HG03575 (cell line): ENCODE data around the gene NEU2.

Experiments
- ATAC-seq: cut with Tn5 transposase; IDR thresholded peaks from one replicate; pipeline ENCODE4 v1.9.1; 2021; ENCODE audit not compliant: unreplicated experiment, insufficient number of reproducible peaks, low FRiP score; ENCODE audit errors: extremely low read depth

Gene NEU2

DNA sequence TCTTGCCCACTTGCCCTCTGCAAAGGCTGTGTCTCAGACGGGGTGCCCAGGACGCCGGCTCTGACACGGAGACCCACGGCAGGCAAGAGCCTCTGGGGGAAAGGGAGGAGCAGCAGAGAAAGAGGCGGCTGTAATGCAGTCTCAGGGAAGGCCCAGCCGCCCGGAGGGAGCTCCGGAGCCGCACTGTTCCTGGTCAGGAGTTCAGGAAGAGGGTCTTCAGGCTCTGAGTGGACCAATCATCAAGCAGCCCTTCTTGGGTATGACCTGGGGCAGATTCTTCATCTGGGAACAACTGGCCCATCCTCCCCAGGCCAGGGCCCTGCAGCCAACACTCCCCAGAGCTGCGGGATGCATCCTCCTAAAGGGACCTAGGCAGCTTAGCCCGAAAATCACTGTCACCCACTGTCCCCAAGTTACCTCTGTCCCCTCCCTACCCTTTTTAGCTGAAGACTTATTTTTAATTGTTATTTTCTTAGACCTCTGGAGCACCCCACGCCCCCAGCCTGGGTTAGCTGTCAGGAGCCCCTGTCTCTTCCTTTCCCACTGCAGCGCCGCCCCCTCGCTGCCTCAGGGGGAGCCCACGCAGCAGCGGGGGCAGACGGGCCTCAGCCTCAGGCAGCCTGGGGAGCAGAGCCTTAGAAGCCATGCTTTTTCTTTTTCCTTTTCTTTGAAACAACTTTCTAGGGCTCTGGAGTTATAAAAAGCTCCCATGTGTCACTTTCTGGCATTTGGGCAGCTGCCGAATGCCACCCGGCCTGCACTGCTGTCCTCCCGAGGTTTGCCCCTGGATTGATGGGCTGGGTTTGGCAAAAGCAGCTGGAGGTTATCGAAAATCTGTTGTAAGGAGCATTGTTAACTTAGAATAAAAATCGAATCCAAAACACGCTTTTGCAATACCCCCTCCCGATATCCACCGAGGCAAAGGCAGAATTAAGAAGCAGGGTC lies 644 bp upstream of the NEU2 start:
- no peak for ATAC-seq

DNA sequence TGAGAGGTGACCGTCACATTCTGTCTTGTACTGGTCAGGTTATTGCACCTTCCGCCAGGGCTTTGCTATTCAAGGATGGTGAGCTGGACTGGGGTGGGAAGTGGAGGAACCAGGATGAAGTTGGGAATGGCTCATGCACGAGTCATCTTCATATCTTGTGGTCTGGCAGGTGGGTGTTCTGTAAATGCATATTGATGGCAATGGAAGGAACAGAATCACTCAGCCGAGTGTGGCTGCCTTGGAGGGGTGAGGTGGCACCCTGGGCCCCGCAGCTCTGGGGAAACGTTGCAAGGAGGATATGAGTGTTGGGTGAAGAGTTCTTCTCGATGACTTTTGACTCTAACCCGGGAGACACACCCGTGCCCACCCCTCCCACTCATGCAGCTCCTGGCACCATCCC lies 1.2 kb downstream of the NEU2 start:
- ATAC-seq, result no peak

DNA sequence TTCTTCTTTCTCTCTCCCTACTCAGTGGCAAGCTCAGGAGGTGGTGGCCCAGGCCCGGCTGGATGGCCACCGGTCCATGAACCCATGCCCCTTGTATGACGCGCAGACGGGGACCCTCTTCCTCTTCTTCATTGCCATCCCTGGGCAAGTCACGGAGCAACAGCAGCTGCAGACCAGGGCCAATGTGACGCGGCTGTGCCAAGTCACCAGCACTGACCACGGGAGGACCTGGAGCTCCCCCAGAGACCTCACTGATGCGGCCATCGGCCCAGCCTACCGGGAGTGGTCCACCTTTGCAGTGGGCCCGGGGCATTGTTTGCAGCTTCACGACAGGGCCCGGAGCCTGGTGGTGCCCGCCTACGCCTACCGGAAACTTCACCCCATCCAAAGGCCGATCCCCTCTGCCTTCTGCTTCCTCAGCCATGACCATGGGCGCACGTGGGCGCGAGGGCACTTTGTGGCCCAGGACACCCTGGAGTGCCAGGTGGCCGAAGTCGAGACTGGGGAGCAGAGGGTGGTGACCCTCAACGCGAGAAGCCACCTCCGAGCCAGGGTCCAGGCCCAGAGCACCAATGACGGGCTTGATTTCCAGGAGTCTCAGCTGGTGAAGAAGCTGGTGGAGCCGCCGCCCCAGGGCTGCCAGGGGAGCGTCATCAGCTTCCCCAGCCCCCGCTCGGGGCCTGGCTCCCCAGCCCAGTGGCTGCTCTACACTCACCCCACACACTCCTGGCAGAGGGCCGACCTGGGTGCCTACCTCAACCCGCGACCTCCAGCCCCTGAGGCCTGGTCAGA lies 1.8 kb downstream of the NEU2 start:
- no peak for ATAC-seq

DNA sequence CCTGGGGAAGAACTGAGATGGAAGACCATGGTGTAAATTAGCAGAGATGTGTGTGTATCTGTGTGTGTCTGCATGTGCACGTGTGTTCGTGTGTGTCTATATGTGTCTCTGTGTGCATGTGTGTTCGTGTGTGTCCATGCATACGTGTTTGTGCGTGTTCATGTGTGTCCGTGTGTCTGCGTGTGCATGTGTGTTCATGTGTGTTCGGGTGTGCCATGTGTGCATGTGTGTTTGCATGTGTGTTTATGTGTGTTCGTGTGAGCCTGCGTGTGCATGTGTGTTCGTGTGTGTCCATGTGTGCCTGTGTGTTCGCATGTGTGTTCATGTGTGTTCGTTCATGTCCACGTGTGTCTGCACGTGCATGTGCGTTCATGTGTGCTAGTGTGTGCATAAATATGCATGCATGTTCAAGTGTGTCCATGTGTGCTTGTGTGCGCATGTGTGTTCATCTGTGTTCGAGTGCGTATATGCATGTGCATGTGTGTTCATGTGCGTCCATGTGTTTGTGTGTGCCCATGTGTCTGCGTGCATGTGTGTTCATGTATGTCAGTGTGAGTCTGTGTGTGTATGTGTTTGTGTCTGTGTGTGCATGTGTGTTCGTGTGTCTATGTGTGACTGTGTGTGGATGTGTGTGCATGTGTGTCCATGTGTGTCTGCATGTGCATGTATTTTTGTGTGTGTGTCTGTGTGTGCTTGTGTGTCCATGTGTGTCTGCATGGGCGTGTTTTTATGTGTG lies 3.1 kb downstream of the NEU2 start:
- no peak for ATAC-seq

DNA sequence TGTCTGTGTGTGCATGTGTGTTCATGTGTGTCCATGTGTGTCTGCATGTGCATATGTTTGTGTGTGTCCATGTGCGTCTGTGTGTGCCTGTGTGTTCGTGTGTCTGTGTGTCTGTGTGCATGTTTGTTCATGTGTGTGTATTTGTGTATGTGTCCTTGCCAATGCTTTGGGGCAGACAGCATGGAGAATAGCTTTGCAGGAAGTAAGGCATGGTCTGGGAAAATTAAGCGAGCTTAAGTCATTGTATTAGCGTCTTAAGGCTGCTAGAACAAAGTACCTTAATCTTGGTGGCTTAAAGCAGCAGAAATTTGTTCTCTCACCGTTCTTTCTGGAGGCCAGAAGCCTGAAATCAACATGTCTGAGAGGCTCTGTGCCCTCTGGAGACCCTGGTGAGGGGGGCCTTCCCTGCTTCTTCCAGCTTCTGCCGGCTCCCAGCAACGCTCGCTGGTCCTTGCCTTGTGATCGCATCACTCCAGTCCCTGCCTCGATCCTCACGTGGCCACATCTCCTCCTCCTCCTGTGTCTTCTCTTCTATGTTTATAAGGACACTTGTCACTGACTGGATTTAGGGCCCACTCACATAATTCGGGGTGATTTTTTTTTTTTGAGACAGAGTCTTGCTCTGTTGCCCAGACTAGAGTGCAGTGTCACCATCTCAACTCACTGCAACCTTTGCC lies 3.8 kb downstream of the NEU2 start:
- no peak for ATAC-seq

DNA sequence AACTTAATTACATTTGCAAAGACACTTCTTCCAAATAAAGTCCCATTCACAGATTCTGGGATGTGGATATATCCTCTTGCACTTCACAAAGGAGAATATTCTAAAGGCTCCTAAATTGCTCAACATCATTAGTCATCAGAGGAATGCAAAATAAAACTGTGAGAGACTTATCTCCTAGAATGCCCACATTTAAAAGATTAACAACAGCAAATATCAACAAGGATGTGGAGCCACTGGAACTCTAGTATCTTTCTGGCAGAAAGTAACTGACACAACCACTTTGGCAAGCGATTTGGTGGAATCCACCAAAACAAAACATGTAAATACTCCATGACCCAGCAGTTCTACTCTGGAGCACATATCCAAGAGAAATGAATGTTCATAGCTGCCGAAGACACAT lies 4.6 kb downstream of the NEU2 start:
- ATAC-seq, result no peak

DNA sequence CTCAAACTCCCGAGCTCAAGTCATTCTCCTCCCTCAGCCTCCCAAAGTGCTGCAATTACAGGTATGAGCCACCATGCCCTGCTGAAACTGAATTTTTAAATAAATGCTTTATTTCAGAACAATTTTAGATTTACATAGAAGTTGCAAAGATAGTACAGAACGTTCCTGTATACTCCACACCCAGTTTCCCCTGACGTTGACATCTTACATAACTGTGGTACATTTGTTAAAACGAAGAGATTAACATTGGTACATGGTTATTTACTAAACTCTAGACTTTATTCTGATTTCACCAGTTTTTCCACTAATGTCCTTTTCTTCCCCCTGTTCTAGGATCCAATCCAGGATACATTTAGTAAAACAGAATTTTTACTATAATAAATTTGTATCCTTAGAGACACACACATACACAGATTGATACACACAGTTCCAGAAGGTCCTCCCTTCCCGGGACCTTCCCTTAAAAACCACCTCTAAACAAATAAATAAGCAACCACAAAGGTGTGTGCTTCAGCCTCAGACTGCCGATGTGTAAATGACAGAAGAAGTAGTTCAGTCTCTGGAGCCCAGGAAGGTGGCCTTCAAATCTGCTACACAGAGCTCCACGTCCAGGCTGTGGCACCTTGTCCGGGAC lies 6.9 kb downstream of the NEU2 start:
- no peak for ATAC-seq

DNA sequence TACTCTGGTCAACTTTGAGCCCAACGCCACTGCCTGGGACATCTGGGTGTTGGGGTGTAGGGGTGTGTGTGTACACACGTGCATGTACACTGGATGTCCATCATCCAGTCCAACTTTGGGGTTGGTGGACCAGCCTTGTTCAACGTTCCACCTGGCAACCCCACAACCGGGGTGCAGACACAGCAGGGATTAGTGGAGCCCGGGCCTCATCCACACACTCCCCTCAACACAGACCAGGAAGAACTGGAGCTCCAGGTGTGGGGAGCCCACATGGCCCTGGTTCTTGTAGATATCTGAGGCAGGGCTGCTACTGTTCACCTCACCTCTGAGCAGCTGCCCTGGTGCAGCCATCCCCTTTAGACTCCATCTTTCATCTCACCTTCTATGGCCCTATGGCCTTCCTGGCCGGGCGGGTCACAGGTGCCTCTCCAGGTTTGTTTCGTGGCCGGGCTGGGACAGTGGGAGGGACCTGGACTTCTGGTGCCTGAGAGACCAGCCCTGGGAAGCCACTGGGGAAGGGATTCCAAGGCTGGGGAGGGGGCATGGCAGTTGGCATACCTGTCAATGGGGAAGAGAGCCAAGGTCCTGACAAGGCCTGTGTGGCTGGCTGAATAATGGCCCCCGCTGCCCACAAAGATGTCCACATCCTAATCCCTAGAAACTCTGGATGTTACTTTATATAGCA lies 7.5 kb downstream of the NEU2 start:
- no peak for ATAC-seq

DNA sequence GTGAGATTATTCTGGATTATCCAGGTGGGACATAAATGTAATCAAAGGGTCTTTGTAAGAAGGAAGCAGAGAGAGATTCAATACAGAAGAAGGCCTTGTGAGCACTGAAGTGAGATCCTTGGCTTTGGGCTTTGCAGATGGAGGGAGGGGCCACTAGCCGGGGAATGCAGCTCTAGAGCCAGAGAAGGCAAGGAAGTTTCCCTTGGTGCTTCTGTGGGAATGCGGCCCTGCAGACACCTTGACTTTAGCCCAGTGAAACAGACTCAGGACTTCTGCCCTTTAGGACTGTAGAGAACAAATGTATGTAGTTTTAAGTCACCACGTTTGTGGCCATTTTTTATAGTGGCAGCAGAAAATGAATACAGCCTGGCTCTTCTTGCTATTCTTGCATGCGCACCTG lies 8.1 kb downstream of the NEU2 start:
- ATAC-seq, result no peak

DNA sequence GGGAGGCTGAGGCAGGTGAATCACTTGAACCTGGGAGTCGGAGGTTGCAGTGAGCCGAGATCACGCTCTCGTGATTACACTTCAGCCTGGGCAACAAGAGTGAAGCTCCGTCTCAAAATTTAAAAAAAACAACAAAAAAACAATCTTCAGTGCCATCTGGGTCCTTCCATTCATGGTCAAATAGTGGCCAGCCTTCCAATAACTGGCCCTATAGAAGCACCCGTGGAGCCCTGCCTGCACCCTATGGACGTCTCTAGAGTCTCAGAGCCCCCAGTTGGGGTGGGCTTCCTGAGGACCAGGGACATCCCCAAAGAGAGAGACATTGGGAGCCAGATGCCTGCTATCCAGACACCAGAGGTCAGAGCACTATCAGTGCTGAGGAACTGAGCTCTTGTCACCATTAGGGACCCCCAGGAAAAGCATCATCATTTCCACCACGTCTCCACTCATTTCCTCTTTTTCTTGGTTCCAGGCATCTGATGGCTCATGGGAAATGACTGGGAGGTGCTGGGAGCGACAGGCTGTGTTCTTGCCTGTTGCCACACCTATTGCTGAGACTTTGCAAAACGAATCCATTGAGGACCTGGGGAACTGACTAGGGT lies 9.4 kb downstream of the NEU2 start:
- ATAC-seq, result no peak

DNA sequence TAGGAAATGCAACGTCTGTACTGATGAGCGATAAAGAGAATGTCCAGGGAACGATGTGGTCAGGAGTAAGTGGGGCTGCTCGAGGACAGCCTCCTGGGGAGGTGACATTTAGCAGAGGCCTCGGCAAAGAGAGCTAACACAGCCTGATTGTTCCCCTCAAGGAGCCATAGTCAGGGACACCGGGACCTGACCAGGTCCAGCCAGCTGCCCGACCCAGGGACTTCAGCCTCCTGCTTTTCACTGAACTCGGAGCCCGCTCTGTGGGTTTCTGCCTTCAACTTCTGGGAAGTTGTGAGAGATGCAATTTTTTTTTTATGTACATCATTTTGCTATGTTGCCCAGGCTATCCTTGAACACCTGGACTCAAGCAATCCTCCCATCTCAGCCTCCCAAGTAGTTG lies 10.1 kb downstream of the NEU2 start:
- no peak for ATAC-seq

DNA sequence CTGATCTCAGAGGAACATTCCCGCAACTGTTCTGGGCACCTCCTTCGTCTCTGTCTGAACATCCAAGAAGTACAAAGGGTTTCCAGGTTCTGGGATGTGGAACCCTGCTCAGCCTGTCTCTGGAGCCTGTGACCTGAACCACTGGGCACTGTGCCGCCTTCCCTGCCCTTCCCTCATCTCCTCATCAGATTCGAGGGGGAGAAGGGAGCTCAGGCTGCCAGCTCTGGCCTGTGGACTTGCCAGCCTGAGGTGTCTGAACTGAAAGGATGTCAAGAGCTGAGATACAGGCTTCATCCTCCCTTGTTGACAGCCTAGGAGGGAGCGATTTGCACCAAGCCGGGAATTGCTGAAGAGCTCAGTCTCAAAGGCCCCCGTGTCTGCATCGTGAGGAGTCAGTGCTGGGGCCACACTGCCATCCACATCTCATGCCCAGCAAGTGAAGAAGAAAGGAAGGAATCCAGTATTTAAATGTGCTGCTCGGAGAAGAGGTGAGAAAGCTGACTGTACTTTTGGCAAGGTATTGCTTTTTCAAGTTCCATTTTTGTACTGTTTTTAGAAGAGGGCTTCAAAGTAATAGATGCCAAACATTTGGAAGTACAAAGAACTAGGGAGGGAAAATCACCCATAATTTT lies 12.6 kb downstream of the NEU2 start:
- ATAC-seq, result no peak

DNA sequence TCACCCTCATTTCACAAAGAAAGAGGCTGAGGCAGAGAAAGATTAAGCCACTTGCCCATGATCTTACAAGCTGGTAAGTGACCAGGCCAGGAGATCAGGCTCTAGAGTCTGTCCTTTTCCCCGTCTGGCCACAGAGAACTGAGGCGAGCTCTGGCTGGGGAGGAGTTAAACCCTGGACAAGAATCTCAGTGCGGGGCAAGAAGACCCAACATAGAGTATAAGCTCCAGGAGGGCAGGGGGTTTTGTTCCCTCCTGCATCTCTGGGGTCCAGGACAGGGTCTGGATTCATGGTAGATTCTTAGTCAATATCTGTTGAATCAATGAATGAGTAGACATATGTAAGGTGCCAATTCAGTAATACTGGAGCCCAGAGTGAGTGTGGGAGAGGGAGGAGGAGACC lies 14.7 kb downstream of the NEU2 start:
- no peak for ATAC-seq

DNA sequence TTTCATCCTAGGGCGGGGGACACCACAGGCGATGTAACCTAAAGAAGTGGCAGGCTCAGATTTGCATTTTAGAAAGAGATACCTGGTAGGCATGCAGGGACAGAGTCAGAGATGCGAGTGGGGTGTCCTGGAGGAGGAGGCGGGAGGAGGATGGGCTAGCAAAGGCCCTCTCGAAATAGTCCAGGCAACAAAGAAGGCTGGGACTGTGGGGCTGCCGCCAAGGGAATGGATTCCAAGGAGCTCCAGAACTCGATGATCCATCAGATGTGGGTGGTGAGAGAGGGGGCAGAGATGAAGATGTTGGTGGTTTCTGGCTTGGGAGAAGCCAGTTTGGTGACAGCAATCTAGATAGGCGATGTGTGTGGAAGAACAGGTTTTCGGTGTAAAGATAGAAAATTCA lies 15.2 kb downstream of the NEU2 start:
- no peak for ATAC-seq

DNA sequence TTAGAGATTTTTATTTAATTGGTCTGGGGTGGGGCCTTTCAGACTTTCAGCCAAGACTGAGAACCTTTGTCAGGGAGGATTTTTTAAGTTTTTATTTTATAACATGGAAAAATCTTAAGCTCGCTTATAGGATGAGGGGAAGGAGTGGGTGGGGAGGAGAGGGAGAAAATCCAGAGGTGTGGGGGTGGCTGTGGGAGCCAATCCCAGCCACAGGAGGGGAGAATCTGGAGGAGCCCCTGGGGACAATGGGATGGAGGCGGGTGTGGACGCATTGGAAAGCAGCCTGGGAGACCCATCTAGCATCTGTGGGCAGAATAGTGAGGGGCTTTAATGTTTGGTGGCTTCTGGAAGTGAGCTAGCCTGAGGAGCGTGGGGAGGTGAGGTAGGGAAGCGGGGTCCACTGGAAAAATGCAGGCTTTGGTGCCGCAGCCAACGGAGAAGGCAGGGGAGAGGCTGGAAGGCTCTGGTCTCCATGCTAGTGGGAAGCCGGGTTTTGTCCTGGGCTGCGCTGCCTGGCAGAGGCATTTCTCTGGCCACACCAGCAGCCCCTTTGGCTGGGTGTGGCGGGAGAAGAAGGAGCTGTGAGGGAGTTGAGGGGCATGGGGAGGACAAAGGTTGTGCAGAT lies 16.2 kb downstream of the NEU2 start:
- no peak for ATAC-seq

DNA sequence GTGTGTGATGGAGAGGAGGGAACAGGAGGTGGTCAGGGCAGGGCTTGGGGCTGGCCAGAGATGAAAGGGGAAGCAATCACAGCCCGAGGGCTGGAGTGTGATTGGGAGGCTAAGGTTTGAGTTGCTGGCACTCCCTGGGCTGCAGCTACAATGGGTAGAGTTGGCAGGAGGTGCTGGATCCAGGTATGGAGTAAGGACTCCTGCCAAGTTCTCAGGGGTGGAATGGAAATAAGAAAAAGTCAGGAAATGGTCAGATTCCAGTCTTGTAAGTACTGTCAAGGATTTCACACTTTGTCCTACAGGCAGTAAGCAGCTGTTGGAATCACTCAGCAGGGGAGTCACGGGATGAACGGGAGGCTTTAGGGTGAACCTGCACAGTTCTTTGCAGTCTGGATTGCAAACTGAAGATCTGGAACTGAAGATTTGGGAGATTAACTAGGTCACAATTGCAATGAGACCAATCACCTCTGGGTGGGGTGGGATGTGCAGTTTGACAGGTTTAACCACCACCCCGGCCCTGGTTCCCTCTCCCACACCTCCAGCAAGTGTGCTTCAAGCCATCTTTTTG lies 16.8 kb downstream of the NEU2 start:
- no peak for ATAC-seq
